ENCODE measurements around the gene FAM20A. TPM values are rescaled to one million over a fixed set of nuclear protein-coding genes. Genes with fewer than 3 reads are reported as not detected.

Gene FAM20A
- total and polyA plus RNA-seq, 2 donors (not counting 1 experiment from before 2014, with no cell fraction given), result 0.96 to 14.9 TPM

GRCh38 chr17:68544111-68544915 lies 56.9 kb downstream of the FAM20A start:
- no peaks in the 10 kb centered on the region for H4K20me1 ChIP-seq (ENCODE audit: control insufficient read depth, extremely low read depth, insufficient read depth, low read length)
- H3K9me3 ChIP-seq (ENCODE audit: control insufficient read depth, insufficient read depth, low read depth, low read length), result no peaks in the 10 kb centered on the region
- no peaks in the 10 kb centered on the region for H3K79me2 ChIP-seq (ENCODE audit: control insufficient read depth, insufficient read depth, low read length)
- no peak overlapping the region for H3K4me3 ChIP-seq (replicated peaks in 1 of 4; ENCODE audit: control extremely low read depth in 1 of 4, insufficient read depth in 1 of 4, low read depth in 3 of 4, low read length in 4 of 4)
- no peak overlapping the region for H3K9ac ChIP-seq (ENCODE audit: insufficient read depth, low read length)
- H3K4me2 ChIP-seq (ENCODE audit: extremely low read depth, insufficient read depth, low read length), result no peak overlapping the region
- TF ChIP-seq CTCF (conservative IDR thresholded peaks at IDR 0.05 in 1 of 2, IDR thresholded peaks at IDR 0.05 in 1 of 2; ENCODE audit: low read depth in 1 of 2, low read length in 2 of 2) (no peak), EZH2 (IDR thresholded peaks at IDR 0.05; ENCODE audit: low read length, missing control alignments) (no peak)
- no peaks in the 10 kb centered on the region for H3K27me3 ChIP-seq (ENCODE audit: control insufficient read depth, insufficient read depth, low read length)
- no peak for DNase-seq (ENCODE audit: low read depth in 2 of 2)
- no peak overlapping the region for H2AFZ ChIP-seq (ENCODE audit: low read length)
- H3K36me3 ChIP-seq (ENCODE audit: control insufficient read depth, insufficient read depth, low read length), result peaks cover 2% of the 10 kb centered on the region
- no peak overlapping the region for H3K27ac ChIP-seq (ENCODE audit: insufficient read depth, low read length)
- no peaks in the 10 kb centered on the region for H3K4me1 ChIP-seq (ENCODE audit: control insufficient read depth, extremely low read depth, insufficient read depth, low read length)

GRCh38 chr17:68542698-68543463 lies 58.3 kb downstream of the FAM20A start:
- Histone ChIP-seq H3K9ac (ENCODE audit: insufficient read depth, low read length) (no peak overlapping the region), H3K79me2 (ENCODE audit: control insufficient read depth, insufficient read depth, low read length) (no peaks in the 10 kb centered on the region), H3K27ac (ENCODE audit: insufficient read depth, low read length) (no peak overlapping the region), H4K20me1 (ENCODE audit: control insufficient read depth, extremely low read depth, insufficient read depth, low read length) (no peaks in the 10 kb centered on the region), H3K9me3 (ENCODE audit: control insufficient read depth, insufficient read depth, low read depth, low read length) (no peaks in the 10 kb centered on the region), H3K27me3 (ENCODE audit: control insufficient read depth, insufficient read depth, low read length) (no peaks in the 10 kb centered on the region), H3K4me3 (replicated peaks in 1 of 4; ENCODE audit: control extremely low read depth in 1 of 4, insufficient read depth in 1 of 4, low read depth in 3 of 4, low read length in 4 of 4) (no peak overlapping the region), H3K4me2 (ENCODE audit: extremely low read depth, insufficient read depth, low read length) (no peak overlapping the region), H3K4me1 (ENCODE audit: control insufficient read depth, extremely low read depth, insufficient read depth, low read length) (no peaks in the 10 kb centered on the region), H2AFZ (ENCODE audit: low read length) (no peak overlapping the region), H3K36me3 (ENCODE audit: control insufficient read depth, insufficient read depth, low read length) (peaks cover 2% of the 10 kb centered on the region)
- TF ChIP-seq CTCF (conservative IDR thresholded peaks at IDR 0.05 in 1 of 2, IDR thresholded peaks at IDR 0.05 in 1 of 2; ENCODE audit: low read depth in 1 of 2, low read length in 2 of 2), result no peak
- TF ChIP-seq EZH2 (IDR thresholded peaks at IDR 0.05; ENCODE audit: low read length, missing control alignments), result no peak
- DNase-seq (ENCODE audit: low read depth in 2 of 2), result no peak

- H3K36me3 ChIP-seq (ENCODE audit: control insufficient read depth, insufficient read depth, low read length), result peaks cover 8% of the 10 kb centered on the region
- no peak for DNase-seq (ENCODE audit: low read depth in 2 of 2)
- TF ChIP-seq CTCF (conservative IDR thresholded peaks at IDR 0.05 in 1 of 2, IDR thresholded peaks at IDR 0.05 in 1 of 2; ENCODE audit: low read depth in 1 of 2, low read length in 2 of 2) (no peak), EZH2 (IDR thresholded peaks at IDR 0.05; ENCODE audit: low read length, missing control alignments) (no peak)
- no peak overlapping the region for H3K4me3 ChIP-seq (replicated peaks in 1 of 4; ENCODE audit: control extremely low read depth in 1 of 4, insufficient read depth in 1 of 4, low read depth in 3 of 4, low read length in 4 of 4)
- H2AFZ ChIP-seq (ENCODE audit: low read length), result no peak overlapping the region
- H3K27me3 ChIP-seq (ENCODE audit: control insufficient read depth, insufficient read depth, low read length), result no peaks in the 10 kb centered on the region
- no peaks in the 10 kb centered on the region for H3K4me1 ChIP-seq (ENCODE audit: control insufficient read depth, extremely low read depth, insufficient read depth, low read length)
- H3K27ac ChIP-seq (ENCODE audit: insufficient read depth, low read length), result no peak overlapping the region
- no peaks in the 10 kb centered on the region for H3K9me3 ChIP-seq (ENCODE audit: control insufficient read depth, insufficient read depth, low read depth, low read length)
- no peaks in the 10 kb centered on the region for H3K79me2 ChIP-seq (ENCODE audit: control insufficient read depth, insufficient read depth, low read length)
- no peak overlapping the region for H3K4me2 ChIP-seq (ENCODE audit: extremely low read depth, insufficient read depth, low read length)
- H3K9ac ChIP-seq (ENCODE audit: insufficient read depth, low read length), result no peak overlapping the region
- H4K20me1 ChIP-seq (ENCODE audit: control insufficient read depth, extremely low read depth, insufficient read depth, low read length), result no peaks in the 10 kb centered on the region
Measured at GRCh38 chr17:68541816-68542215, 59.4 kb downstream of the FAM20A start.

Data from fibroblast of lung (primary cell).